MM.1S (cell line): ENCODE measurements around the gene WAC.

Source experiments
- CTCF ChIP-seq: fragments of 300-600 bp; sonication (generic); IDR thresholded peaks from 2 replicates; pipeline ENCODE4 v1.5.1; 2016; ENCODE audit warnings: antibody characterized with exemption, low read length, mixed read lengths
- EZH2 ChIP-seq: fragments of 300-600 bp; sonication (generic); optimal IDR thresholded peaks from 2 replicates; pipeline ENCODE3; 2017; ENCODE audit warnings: low read depth, mild to moderate bottlenecking, antibody characterized with exemption, low read length, mixed read lengths
- EZH2phosphoT487 ChIP-seq: fragments of 300-600 bp; sonication (generic); IDR thresholded peaks from 2 replicates; pipeline ENCODE4 v1.6.1; 2018; ENCODE audit warnings: antibody characterized with exemption, low read length

GRCh38 chr10:28606568-28606967 lies 73.7 kb downstream of the WAC start:
- TF ChIP-seq CTCF, result no peak
- no peak for TF ChIP-seq EZH2
- no peak for TF ChIP-seq EZH2phosphoT487
